Measurements from ENCODE around the gene NRTN. TPM values are rescaled to one million over a fixed set of nuclear protein-coding genes. Genes with fewer than 3 reads are reported as not detected.

NRTN gene
- total and polyA plus RNA-seq, 2 donors (not counting 3 experiments of a cell fraction or from before 2014, with no cell fraction given), result 0.41 TPM; not detected in 1

DNA sequence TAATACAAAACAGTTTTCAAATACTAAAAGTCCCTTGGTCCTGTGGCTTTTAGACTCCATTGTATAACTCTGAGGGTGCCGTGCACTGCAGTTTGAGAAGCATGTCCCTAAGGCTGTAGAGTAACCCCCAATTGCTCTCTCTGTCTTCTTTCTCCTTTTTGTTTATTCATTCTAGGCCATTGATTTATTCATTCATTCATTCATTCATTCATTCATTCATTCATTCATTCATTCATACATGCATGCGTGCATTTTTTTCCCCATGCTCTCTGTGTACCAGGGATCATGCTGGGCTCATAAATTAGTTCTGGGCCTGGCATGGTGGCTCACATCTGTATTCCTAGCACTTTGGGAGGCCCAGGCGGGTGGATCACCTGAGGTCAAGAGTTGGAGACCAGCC is 39.6 kb upstream of the NRTN start:
- Histone ChIP-seq H3K27ac (ENCODE audit: insufficient read depth, low read depth, low read length) (no peak overlapping the region), H3K79me2 (ENCODE audit: control insufficient read depth, insufficient read depth, low read length) (no peaks in the 10 kb centered on the region), H3K9ac (replicated peaks; ENCODE audit: extremely low read depth, insufficient read depth, low read length) (no peak overlapping the region), H3K9me3 (replicated peaks; ENCODE audit: control insufficient read depth, insufficient read depth, low read length) (no peaks in the 10 kb centered on the region), H3K36me3 (ENCODE audit: control insufficient read depth in 2 of 2, extremely low read depth in 1 of 2, insufficient read depth in 2 of 2, low read length in 2 of 2) (no peaks in the 10 kb centered on the region), H3K4me3 (replicated peaks in 1 of 3; ENCODE audit: insufficient read depth in 1 of 3, low read depth in 1 of 3, low read length in 3 of 3) (no peak overlapping the region), H4K20me1 (replicated peaks; ENCODE audit: control insufficient read depth, extremely low read depth, insufficient read depth, low read length) (no peaks in the 10 kb centered on the region), H3K4me1 (ENCODE audit: control insufficient read depth, extremely low read depth, insufficient read depth, low read length) (no peaks in the 10 kb centered on the region), H2AFZ (ENCODE audit: low read depth, low read length) (no peak overlapping the region), H3K4me2 (ENCODE audit: insufficient read depth, low read length) (no peak overlapping the region), H3K9me1 (replicated peaks; ENCODE audit: control insufficient read depth, extremely low read depth, insufficient read depth, low read length) (no peaks in the 10 kb centered on the region), H3K27me3 (ENCODE audit: control insufficient read depth in 2 of 2, insufficient read depth in 2 of 2, low read length in 2 of 2) (no peaks in the 10 kb centered on the region)
- intact Hi-C loops (cut with micrococcal nuclease) (no loop called here), dilution Hi-C loops (cut with MboI; ENCODE audit: extremely low pct_ligation_motif_present, low sequenced_read_pairs) (no loop called here)
- FAIRE-seq, result no peak
- POLR2A ChIA-PET, result no interaction called here
- CTCF ChIA-PET, result no interaction called here
- DNase-seq (ENCODE audit: low read depth, low spot score), result no peak
- no TSS peak for BruUV-seq (replicated peaks)
- no peak for TF ChIP-seq POLR2A (IDR thresholded peaks at IDR 0.05; ENCODE audit: low read depth, low read length)
- TF ChIP-seq JUN (IDR thresholded peaks at IDR 0.05; ENCODE audit: borderline replicate concordance, insufficient read depth, insufficient read length, low read depth), result no peak
- no peak for TF ChIP-seq FOS (IDR thresholded peaks at IDR 0.05; ENCODE audit: borderline replicate concordance, insufficient read depth, low read length)
- TF ChIP-seq, protein P1, sequence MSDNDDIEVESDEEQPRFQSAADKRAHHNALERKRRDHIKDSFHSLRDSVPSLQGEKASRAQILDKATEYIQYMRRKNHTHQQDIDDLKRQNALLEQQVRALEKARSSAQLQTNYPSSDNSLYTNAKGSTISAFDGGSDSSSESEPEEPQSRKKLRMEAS (IDR thresholded peaks at IDR 0.05; ENCODE audit: insufficient read depth, insufficient read length), result no peak
- TF ChIP-seq POLR2AphosphoS5 (IDR thresholded peaks at IDR 0.05; ENCODE audit: insufficient read depth, low read depth, low read length), result no peak
- TF ChIP-seq, protein P2, sequence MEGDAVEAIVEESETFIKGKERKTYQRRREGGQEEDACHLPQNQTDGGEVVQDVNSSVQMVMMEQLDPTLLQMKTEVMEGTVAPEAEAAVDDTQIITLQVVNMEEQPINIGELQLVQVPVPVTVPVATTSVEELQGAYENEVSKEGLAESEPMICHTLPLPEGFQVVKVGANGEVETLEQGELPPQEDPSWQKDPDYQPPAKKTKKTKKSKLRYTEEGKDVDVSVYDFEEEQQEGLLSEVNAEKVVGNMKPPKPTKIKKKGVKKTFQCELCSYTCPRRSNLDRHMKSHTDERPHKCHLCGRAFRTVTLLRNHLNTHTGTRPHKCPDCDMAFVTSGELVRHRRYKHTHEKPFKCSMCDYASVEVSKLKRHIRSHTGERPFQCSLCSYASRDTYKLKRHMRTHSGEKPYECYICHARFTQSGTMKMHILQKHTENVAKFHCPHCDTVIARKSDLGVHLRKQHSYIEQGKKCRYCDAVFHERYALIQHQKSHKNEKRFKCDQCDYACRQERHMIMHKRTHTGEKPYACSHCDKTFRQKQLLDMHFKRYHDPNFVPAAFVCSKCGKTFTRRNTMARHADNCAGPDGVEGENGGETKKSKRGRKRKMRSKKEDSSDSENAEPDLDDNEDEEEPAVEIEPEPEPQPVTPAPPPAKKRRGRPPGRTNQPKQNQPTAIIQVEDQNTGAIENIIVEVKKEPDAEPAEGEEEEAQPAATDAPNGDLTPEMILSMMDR (IDR thresholded peaks at IDR 0.05; ENCODE audit: extremely low read depth in 1 of 2, insufficient read depth in 1 of 2, low read depth in 1 of 2, low read length in 2 of 2), result no peak
- TF ChIP-seq MYC (IDR thresholded peaks at IDR 0.05; ENCODE audit: low read depth, low read length), result no peak
- no peak for TF ChIP-seq GATA2 (IDR thresholded peaks at IDR 0.05; ENCODE audit: insufficient read depth, insufficient read length, low read depth, low read length)
- no peak for TF ChIP-seq EZH2 (IDR thresholded peaks at IDR 0.05; ENCODE audit: borderline replicate concordance, low read depth, low read length, severe bottlenecking)

Data from endothelial cell of umbilical vein (primary cell).